ENCODE results near the gene PLCL1. TPM values are rescaled to one million over a fixed set of nuclear protein-coding genes. Genes with fewer than 3 reads are reported as not detected.

The PLCL1 gene
- polyA plus RNA-seq, 1 donor = 20.7 TPM

GRCh38 chr2:197857476-197858107 lies 53.2 kb downstream of the PLCL1 start:
- DNase-seq = no peak

GRCh38 chr2:197858607-197859140 lies 54.3 kb downstream of the PLCL1 start:
- no peak for DNase-seq

GRCh38 chr2:197862246-197862955 lies 58.0 kb downstream of the PLCL1 start:
- no peak for DNase-seq

GRCh38 chr2:197863744-197864143 lies 59.4 kb downstream of the PLCL1 start:
- DNase-seq = no peak

- DNase-seq = no peak
These were observed 62.1 kb downstream of the PLCL1 start for GRCh38 chr2:197866455-197866854.

- no peak for DNase-seq
These were observed 62.6 kb downstream of the PLCL1 start for GRCh38 chr2:197867033-197867432.

GRCh38 chr2:197867624-197868023 lies 63.2 kb downstream of the PLCL1 start:
- no peak for DNase-seq

GRCh38 chr2:197868206-197868605 lies 63.8 kb downstream of the PLCL1 start:
- DNase-seq = no peak

- no peak for DNase-seq
These were observed 64.6 kb downstream of the PLCL1 start for GRCh38 chr2:197869041-197869440.

- no peak for DNase-seq
These were observed 65.2 kb downstream of the PLCL1 start for GRCh38 chr2:197869501-197870111.

- DNase-seq = no peak
These were observed 65.7 kb downstream of the PLCL1 start for GRCh38 chr2:197870137-197870536.

- no peak for DNase-seq
These were observed 67.5 kb downstream of the PLCL1 start for GRCh38 chr2:197871780-197872456.

- no peak for DNase-seq
These were observed 68.9 kb downstream of the PLCL1 start for GRCh38 chr2:197873293-197873701.

GRCh38 chr2:197875763-197876162 lies 71.4 kb downstream of the PLCL1 start:
- DNase-seq = no peak

- DNase-seq = no peak
These were observed 72.1 kb downstream of the PLCL1 start for GRCh38 chr2:197876524-197876923.

- no peak for DNase-seq
These were observed 72.6 kb downstream of the PLCL1 start for GRCh38 chr2:197877038-197877437.

- no peak for DNase-seq
These were observed 74.4 kb downstream of the PLCL1 start for GRCh38 chr2:197878792-197879191.

- DNase-seq = no peak
These were observed 75.5 kb downstream of the PLCL1 start for GRCh38 chr2:197879812-197880408.

- DNase-seq = no peak
These were observed 79.1 kb downstream of the PLCL1 start for GRCh38 chr2:197883354-197884032.

- no peak for DNase-seq
These were observed 79.9 kb downstream of the PLCL1 start for GRCh38 chr2:197884252-197884651.

GRCh38 chr2:197885126-197885525 lies 80.7 kb downstream of the PLCL1 start:
- DNase-seq = no peak

GRCh38 chr2:197885587-197885986 lies 81.2 kb downstream of the PLCL1 start:
- no peak for DNase-seq

Measured in hindlimb muscle (tissue), 1 donor.